ENCODE measurements around the gene FRAT1.
"Not testable (repeated sequence)": the region's sequence is repeated elsewhere in the genome, so short reads cannot be mapped to it uniquely, and the experiment has no call there.

Gene FRAT1

DNA sequence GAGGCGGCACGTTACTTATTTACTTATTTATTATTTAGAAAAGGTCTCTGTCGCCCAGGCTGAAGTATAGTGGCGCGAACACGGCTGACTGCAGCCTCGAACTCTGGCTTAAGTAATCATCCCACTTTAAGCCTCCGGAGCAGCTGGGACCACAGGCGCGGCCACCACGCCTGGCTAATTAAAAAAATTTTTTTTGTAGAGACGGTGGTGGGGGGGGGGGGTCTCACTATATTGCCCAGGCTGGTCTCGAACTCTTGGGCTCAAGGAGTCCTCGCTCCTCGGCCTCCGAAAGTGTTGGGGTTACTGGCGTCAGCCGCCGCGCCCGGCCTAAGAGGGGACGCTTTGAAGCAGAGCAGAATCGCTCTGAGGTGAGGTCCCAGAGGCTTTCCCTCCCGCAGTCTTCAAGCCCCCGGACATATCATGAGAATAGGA lies 16.1 kb downstream of the FRAT1 start:
- DNase-seq: no peak

DNA sequence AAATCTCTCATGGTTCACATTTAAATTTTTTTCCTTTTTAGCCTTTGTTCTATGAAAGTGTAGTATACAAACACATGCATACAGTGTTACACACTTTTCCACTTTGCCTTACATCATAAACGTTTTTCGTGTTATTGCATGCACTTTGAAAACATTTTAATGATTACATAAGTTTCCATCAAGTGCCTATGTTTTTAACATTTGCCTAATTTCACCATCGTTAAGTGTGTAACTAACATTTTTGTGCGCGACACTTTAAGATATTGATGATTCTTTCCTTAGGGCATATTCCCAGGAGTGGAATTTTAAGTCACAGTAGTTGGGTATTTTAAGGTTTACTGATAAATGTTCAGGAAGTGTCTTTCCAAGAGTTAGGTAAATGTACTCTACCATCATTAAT lies 16.9 kb downstream of the FRAT1 start:
- DNase-seq: no peak

GRCh38 chr10:97336446-97336845 lies 17.4 kb downstream of the FRAT1 start:
- DNase-seq: no peak

GRCh38 chr10:97336942-97337831 lies 18.1 kb downstream of the FRAT1 start:
- DNase-seq: peak; percentile 87

GRCh38 chr10:97338041-97338440 lies 19.0 kb downstream of the FRAT1 start:
- DNase-seq: no peak

DNA sequence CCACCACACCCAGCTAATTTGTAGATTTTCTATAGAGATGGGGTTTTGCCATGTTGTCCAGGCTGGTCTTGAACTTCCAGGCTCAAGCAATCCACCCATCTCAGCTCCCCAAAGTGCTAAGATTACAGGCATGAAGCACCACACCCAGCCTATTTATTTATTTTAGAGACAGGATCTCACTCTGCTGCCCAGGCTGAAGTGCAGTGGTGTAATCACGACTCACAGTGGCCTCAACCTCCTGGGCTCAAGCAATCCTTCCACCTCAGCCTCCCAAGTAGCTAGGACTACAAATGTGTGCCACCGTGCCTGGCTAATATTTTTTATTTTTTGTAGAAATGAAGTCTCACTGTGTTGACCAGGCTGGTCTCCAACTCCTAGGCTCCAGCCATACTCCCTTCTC lies 22.3 kb downstream of the FRAT1 start:
- DNase-seq: no peak

DNA sequence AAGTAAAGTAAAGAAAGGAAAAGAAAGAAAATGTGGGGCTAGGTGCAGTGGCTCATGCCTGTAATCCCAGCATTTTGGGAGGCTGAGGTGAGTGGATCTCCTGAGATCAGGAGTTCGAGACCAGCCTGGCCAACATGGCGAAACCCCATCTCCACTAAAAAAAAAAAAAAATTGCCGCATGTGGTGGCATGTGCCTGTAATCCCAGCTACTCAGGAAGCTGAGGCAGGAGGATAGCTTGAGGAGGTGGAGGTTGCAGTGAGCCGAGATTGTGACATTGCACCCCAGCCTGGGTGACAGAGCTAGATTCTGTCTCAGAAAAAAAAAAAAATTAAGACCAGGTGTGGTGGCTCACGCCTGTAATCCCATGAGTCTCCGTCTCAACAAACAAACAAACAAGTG lies 24.6 kb downstream of the FRAT1 start:
- not testable (repeated sequence) for DNase-seq

GRCh38 chr10:97347317-97347716 lies 28.2 kb downstream of the FRAT1 start:
- DNase-seq: no peak

GRCh38 chr10:97349752-97350513 lies 30.9 kb downstream of the FRAT1 start:
- DNase-seq: no peak

- no peak for DNase-seq
Observed at GRCh38 chr10:97353945-97354344, 34.9 kb downstream of the FRAT1 start.

GRCh38 chr10:97355571-97355975 lies 36.5 kb downstream of the FRAT1 start:
- DNase-seq: no peak

DNA sequence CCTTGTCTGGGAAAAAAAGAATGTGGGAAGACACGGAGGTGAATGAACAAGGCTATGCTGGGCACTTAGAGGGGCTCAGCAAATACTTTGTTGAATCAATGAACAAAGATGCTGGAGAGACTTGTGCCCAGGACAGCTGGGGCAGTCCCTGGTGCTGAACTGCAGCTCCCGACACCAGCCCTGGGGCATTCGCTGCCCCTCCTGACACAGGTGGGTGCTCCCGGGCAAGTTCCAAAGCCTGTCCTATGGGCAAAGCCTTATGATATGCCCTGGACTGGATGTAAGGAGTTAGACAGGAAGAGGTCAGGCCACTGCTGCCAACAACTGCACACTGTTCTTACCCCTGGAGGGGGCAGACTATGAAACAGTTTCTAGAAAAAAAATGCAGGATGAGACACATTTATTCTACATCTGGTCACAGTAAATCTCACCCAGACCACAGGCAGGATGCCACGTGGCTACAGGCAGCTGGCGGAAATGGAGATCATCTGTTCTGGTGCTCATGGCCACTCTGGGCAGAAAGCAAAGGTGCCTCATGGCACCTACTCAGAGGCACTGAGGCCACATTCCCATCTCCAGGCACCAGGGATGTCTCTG lies 37.3 kb downstream of the FRAT1 start:
- no peak for DNase-seq

DNA sequence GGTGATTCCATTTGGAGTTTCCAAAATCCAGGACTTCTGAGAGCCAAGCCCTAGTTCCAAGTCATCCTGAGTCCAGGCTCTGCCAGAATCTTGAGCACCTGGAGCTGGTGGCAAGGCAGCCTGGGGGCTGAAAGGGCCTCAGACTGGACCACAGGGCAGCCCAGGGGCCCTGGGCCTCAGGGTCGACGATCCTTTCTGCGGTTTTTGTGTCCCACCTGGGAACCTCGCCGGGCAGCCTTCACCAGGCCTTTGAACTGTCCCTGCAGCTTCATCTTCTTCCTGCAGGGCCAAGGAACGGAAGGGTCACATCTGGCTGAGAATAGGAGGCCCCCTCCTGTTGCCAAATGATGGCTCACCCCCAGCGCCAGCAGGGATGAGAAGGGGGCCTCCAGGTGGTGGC lies 37.8 kb downstream of the FRAT1 start:
- no peak for DNase-seq

DNA sequence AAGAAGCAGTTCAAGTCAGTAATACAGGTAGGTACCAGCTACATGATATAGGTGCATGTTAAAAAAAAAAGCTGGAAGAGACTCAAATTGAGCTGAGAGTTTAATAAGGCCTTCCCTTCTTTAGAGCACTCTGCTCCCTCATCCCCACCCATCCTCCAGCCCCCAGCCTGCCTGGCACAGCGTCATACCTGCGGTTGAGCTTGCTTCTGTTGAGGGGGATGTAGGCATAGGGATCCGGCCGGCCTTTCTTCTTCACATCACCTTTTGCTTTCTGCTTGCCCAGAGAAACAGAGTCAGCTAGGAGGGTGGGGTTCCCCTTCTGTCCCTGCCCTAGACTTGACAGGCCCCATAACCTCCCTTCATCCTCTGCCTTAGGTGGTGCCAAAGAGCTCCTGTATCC lies 39.3 kb downstream of the FRAT1 start:
- no peak for DNase-seq

GRCh38 chr10:97358781-97359180 lies 39.7 kb downstream of the FRAT1 start:
- no peak for DNase-seq

- DNase-seq: no peak
Observed at GRCh38 chr10:97360705-97361536, 41.9 kb downstream of the FRAT1 start.

DNA sequence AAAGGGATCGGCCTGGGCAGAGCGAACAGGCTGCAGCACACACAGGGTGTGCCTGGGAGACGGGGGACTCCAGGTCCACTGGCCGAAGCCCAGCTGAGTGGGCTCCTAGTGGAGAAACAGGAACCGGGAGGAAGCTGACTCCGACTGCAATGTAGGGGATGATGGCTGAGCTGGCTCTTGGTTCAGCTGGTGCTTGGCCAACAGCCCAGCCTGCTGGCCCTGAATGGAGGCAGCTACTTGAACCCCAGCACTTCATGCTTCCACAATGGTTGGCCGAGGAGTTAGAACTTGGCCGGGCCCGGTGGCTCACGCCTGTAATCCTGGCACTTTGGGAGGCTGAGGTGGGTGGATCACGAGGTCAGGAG lies 42.4 kb downstream of the FRAT1 start:
- DNase-seq: no peak

DNA sequence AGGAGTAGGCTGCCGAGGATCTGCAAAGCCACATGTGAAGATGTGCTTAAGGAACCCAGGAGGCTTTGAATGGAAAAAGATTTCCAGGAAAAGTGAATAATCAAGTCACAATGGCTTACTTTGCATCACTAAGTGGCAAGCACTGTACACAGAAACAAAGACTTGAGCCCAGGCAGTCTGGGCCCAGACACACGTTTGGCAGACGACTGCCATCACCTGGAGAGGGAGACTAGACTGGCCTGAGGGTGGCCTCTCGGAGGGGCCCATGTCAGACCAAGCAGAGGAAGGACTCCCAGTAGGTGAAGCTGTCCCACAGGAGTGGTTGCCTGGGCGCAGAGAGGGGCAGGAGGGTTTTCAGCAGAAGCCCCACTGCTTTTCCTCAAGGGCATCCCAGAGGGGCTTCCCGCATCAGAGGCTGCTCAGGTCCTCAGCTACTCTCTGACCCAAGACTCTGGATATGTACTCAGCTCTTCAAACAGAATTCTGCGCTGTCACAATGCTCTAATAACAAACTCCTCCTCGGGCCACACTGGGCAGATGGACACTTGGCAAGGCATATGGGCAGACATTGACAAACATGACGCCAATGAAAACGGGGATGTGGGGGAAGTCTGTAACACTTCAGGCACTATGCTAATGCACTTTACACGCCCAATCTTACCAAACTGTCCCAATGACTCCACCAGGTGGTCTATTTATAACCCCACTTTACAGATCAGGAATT lies 43.4 kb downstream of the FRAT1 start:
- DNase-seq: no peak

DNA sequence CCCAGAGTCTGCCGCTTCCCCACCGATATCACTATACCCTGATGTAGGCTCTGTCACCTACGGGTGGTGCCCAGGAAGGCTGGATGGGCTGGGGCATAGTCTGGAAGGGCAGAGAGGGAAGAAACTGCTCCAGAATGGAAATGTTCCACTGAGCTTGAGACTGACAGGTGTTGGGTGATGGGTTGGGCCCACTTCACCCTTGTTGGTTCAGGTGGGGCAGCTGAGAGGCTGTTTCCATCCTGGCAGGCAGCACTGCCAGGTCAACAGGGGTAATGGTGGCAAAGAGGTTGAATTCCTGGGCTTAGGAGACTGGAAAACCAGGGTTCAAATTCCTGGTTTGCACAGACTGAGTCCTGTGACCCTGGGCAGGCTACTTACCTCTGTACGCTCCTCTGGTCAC lies 44.0 kb downstream of the FRAT1 start:
- DNase-seq: no peak

DNA sequence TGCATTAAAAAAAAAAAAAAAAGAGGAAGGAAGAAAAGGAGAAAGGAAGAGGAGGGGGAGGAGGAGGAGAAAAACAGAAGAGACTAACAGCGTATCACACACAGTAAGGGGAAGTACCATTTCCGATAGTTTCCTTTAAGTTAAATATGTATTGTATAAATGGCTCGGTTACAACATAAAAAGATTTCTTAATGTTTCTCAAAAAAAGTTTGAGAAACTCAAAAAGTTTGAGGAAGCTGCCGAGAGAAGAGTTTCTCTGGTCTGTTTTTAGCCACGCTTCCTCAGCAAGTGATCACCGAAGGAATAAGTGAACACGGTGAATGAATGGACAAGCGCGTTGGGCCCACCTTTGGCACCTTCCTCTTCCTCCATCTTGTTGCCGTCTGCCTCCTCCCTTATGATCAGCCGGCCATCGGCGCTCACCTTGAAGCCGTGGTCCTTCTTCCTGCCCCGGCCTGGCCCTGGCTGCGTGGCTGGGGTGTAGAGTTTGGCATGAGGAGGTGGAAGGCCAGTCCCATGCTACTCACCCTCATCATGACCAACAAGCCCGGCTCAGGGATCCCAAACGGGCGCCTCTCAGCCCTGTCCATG lies 46.8 kb downstream of the FRAT1 start:
- no peak for DNase-seq

GRCh38 chr10:97366572-97366971 lies 47.5 kb downstream of the FRAT1 start:
- DNase-seq: no peak

GRCh38 chr10:97367126-97367649 lies 48.1 kb downstream of the FRAT1 start:
- no peak for DNase-seq
